Measurements from ENCODE around the gene IL36RN. TPM values are rescaled to one million over a fixed set of nuclear protein-coding genes. Genes with fewer than 3 reads are reported as not detected.

IL36RN gene
- total RNA-seq, 1 donor from 2014 or later: 10.9 TPM

- no peak for DNase-seq
These were observed 43.1 kb downstream of the IL36RN start for GRCh38 chr2:113102133-113102532.

DNA sequence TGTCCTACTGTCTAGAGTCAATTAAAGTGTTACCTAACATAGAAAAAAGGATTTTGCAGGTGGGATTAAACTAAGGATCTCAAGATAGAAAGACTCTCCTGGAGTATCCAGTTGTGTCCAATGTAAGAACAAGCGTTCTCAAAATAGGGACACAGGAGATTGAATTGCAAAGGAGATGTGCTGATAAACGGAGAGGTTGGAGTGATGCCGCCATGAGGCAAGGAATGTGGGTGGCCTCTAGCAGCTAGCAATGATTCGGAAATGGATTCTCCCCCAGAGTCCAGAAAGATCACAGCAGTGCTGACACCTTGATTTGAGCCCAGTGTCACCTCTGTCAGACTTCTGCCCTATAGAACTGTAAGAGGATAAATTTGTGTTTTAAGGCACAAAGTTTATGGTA, 44.3 kb downstream of the IL36RN start:
- no peak for DNase-seq

DNA sequence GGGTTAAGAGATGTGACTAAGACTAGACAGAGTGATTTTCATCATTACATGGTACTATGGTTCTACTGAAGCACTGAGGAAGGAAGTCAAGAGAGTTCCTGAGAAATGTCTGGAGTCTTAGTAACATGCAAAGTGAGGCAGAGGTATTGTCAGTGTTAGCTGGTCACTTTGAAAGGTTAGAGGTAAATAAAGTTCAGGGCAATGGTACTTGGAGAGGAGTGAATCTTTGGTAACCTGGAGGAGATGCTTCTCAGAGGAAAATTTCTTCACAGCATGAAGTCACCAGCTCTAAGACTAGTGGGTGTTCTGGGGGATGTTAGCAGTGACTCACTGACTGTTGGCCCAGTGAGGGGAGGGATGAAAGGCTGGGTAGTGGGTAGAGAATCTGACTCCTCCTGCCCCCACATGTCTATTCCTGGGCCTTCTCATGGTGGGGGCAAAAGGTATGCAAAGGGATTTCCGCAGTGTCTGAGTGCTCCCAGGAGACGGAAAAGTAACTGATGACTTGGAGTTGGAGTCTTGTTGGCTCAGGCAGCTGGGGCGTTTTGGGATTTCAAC, 45.1 kb downstream of the IL36RN start:
- no peak for DNase-seq

DNA sequence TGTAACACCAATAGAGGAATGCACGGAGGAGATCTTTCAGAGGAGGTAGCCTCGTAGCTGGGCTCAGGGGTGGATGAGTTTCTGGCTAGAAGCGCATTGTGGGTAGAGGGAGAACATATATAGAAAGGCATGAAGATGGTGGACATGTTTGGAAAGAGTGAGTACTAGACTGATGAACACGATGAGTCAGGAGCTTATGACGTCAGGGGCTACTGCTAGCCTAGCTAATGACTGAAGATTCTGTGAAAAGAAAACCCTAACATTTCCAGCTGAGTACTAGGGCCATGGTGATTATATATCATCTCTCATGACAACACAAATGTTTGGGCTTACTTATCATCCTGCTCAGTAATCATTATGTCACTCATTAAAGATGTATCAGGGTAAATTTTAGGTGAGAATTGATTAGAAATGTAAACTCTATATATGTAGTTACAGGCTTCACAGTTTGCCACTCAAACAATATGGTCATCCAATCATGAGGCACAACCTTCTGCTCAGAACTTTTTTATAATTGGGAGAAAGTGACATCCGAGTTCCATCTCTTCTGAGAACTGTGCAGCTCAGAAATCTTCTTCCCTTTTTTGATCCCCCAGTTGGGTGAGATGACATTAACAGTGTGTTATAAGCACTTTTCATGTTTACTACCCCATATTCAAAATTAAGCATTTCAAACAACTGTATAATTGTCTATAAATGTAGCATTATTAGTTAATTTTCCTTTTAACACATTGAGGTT, 46.2 kb downstream of the IL36RN start:
- no peak for DNase-seq

DNA sequence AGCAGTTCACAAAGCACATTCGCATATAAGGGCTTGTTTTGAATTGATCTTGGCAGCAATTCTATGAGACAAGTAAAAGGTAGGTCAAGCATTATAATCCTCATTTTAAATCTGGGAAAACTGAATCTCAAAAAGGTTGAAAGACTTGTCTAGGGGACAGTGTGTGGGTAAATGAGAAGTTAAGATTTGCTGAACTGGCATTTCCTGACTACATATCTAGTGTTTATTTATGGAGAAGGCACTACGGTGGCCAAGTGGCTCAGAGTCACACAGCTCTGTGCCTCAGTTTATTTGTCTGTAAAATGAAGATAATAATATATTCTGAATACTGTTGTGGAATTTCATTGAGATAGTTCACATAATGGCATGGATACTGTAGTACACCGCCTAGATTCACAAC, 52.1 kb downstream of the IL36RN start:
- no peak for DNase-seq

GRCh38 chr2:113111823-113112287, 52.9 kb downstream of the IL36RN start:
- no peak for DNase-seq

DNA sequence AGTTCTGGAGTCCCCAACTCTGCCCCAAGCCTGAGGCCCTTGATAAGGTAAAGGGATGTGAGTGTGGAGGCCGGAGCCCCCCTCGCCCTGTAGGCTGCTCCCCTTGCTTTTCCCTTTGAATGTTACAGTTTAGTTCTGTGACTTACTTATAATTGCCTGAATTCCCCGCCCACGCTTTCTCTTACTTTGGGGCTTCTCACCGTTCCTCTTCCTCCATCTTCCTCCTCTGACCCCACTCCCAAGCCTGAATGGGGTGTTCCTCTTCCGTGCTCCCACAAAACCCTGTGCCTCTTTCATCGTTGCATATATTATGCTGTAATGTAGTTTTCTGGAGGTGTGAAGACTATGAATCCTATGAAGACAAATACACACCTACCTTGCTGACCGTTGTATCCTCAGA, 53.4 kb downstream of the IL36RN start:
- DNase-seq: no peak

- no peak for DNase-seq
These were observed 53.9 kb downstream of the IL36RN start for GRCh38 chr2:113112871-113113270.

- no peak for DNase-seq
These were observed 54.8 kb downstream of the IL36RN start for GRCh38 chr2:113113807-113114206.

Small RNAs within 50 kb of the gene (small RNA-seq; reads per million reads assigned to genes)
- gene RNU6-1180P (ENCODE audit: low replicate concordance): 0.12 reads per million

Other genes with a start within 250 kb of the IL36RN start
- 2.4 TPM for gene IL1B, start 222.4 kb upstream of the IL36RN start, total RNA-seq
- gene IL37, start 148.0 kb upstream of the IL36RN start, total RNA-seq: 2.0 TPM
- gene IL36G, start 81.2 kb upstream of the IL36RN start, total RNA-seq: 4.4 TPM
- not detected for gene IL36A, start 53.7 kb upstream of the IL36RN start, total RNA-seq
- gene IL36B, start 6.3 kb upstream of the IL36RN start, total RNA-seq: 0.20 TPM
- gene IL1F10, start 8.8 kb downstream of the IL36RN start, total RNA-seq: 2.7 TPM
- gene IL1RN, start 68.4 kb downstream of the IL36RN start, total RNA-seq: 20.7 TPM
- 12.9 TPM for gene PSD4, start 114.8 kb downstream of the IL36RN start, total RNA-seq
- 0.30 TPM for gene PAX8, start 219.7 kb downstream of the IL36RN start, total RNA-seq

Data from skin of body (tissue), 3 donors.